ENCODE measurements around the gene RRAS2.

DNA sequence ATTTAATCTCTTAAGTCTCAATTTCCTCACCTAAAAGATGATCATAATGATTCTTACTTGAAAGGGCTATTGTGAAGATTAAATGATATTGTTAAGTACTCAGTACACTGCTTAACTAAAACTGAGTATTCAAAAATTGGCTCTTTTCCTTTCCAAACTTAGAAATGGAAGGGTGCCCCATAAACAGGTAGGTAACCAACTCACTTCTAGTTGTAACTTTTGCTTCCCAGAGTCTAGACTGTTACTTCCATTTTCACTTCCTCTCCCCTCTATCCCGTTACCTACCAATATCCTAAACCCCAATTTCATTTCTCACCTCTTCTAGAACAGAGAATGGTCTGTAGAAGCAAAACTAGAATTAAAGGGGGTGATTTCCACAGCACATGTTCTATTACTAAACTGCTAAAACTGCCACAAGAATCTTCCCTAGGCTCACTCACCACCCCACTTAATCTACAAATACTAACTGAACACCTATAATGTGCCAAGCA is 50.0 kb downstream of the RRAS2 start:
- TF ChIP-seq CTCF (IDR thresholded peaks at IDR 0.05; ENCODE audit: poor library complexity) (no peak), EZH2 (IDR thresholded peaks at IDR 0.05; ENCODE audit: borderline replicate concordance) (no peak), EZH2phosphoT487 (IDR thresholded peaks at IDR 0.05; ENCODE audit: low read depth, severe bottlenecking, unreplicated experiment) (no peak)

All from hepatocyte (in vitro differentiated cells).